ENCODE measurements around the gene ENTHD1. TPM values are rescaled to one million over a fixed set of nuclear protein-coding genes. Genes with fewer than 3 reads are reported as not detected.

The ENTHD1 gene
- total RNA-seq, 4 donors from 2014 or later: not detected

GRCh38 chr22:39707351-39707750, 186.2 kb downstream of the ENTHD1 start:
- Histone ChIP-seq H3K27me3 (peaks cover 0 to 66% (median 0%) of the 10 kb centered on the region in 4 donors), H3K9me3 (no peaks in the 10 kb centered on the region), H3K4me3 (no peak overlapping the region), H3K4me1 (peaks cover 0 to 13% (median 13%) of the 10 kb centered on the region in 4 donors), H3K36me3 (no peaks in the 10 kb centered on the region), H3K27ac (replicated peaks in 1 of 4) (no peak overlapping the region)
- no peak for DNase-seq (ENCODE audit: extremely low spot score)
- TF ChIP-seq EP300 (IDR thresholded peaks at IDR 0.05): no peak
- no peak for TF ChIP-seq CTCF (IDR thresholded peaks at IDR 0.05)
- WGBS: 83% methylated on average over 1 of the region's 5 CpGs
- intact Hi-C loops (cut with DNase I): no loop called here

- intact Hi-C loops (cut with DNase I): no loop called here
- H3K4me3 ChIP-seq: no peak overlapping the region
- WGBS: 79% methylated on average over 25 of the region's 27 CpGs
- H3K4me1 ChIP-seq: peaks cover 0 to 13% (median 13%) of the 10 kb centered on the region in 4 donors
- DNase-seq (ENCODE audit: extremely low spot score): no peak
- H3K27me3 ChIP-seq: peaks cover 0 to 58% (median 0%) of the 10 kb centered on the region in 4 donors
- H3K27ac ChIP-seq (replicated peaks in 1 of 4): no peak overlapping the region
- no peaks in the 10 kb centered on the region for H3K9me3 ChIP-seq
- no peaks in the 10 kb centered on the region for H3K36me3 ChIP-seq
- no peak for TF ChIP-seq CTCF (IDR thresholded peaks at IDR 0.05)
- no peak for TF ChIP-seq POLR2A (IDR thresholded peaks at IDR 0.05; ENCODE audit: low read depth)
- TF ChIP-seq EP300 (IDR thresholded peaks at IDR 0.05): no peak
- TF ChIP-seq POLR2AphosphoS5 (IDR thresholded peaks at IDR 0.05): no peak
These were observed 187.0 kb downstream of the ENTHD1 start for GRCh38 chr22:39706376-39707140.

- DNase-seq (ENCODE audit: extremely low spot score): no peak
These were observed 188.2 kb downstream of the ENTHD1 start for GRCh38 chr22:39705386-39705785.

GRCh38 chr22:39703928-39704639, 189.5 kb downstream of the ENTHD1 start:
- no peak for TF ChIP-seq POLR2A (IDR thresholded peaks at IDR 0.05; ENCODE audit: low read depth)
- no peak for TF ChIP-seq CTCF (IDR thresholded peaks at IDR 0.05)
- TF ChIP-seq EP300 (IDR thresholded peaks at IDR 0.05): no peak
- TF ChIP-seq POLR2AphosphoS5 (IDR thresholded peaks at IDR 0.05): no peak
- 45% methylated on average over 15 of the region's 17 CpGs for WGBS
- Histone ChIP-seq H3K27me3 (peaks cover 0 to 55% (median 0%) of the 10 kb centered on the region in 4 donors), H3K4me3 (no peak overlapping the region), H3K4me1 (peaks cover 0 to 13% (median 13%) of the 10 kb centered on the region in 4 donors), H3K9me3 (no peaks in the 10 kb centered on the region), H3K27ac (replicated peaks in 1 of 4) (no peak overlapping the region), H3K36me3 (no peaks in the 10 kb centered on the region)
- intact Hi-C loops (cut with DNase I): no loop called here
- DNase-seq (ENCODE audit: extremely low spot score): no peak

More at GRCh38 chr22:39705386-39705785, 188.2 kb downstream of the ENTHD1 start:
- TF ChIP-seq EP300 (IDR thresholded peaks at IDR 0.05) (no peak), POLR2A (IDR thresholded peaks at IDR 0.05; ENCODE audit: low read depth) (no peak), CTCF (IDR thresholded peaks at IDR 0.05) (no peak), POLR2AphosphoS5 (IDR thresholded peaks at IDR 0.05) (no peak)
- WGBS: 91% methylated on average over 7 of the region's 12 CpGs
- peaks cover 0 to 13% (median 13%) of the 10 kb centered on the region in 4 donors for H3K4me1 ChIP-seq
- no peak overlapping the region for H3K4me3 ChIP-seq
- no peaks in the 10 kb centered on the region for H3K36me3 ChIP-seq
- no peaks in the 10 kb centered on the region for H3K9me3 ChIP-seq
- intact Hi-C loops (cut with DNase I): no loop called here
- H3K27me3 ChIP-seq: peaks cover 0 to 52% (median 0%) of the 10 kb centered on the region in 4 donors
- no peak overlapping the region for H3K27ac ChIP-seq (replicated peaks in 1 of 4)

Measured in esophagus muscularis mucosa (tissue), 4 donors.